Osteoblast (primary cell): ENCODE data around the gene CACNA1S. TPM values are rescaled to one million over a fixed set of nuclear protein-coding genes. Genes with fewer than 3 reads are reported as not detected.

Experiments used
- DNase-seq: peaks from one replicate; pipeline ENCODE4 v3.0.0; 2011; ENCODE audit warnings: low spot score, mixed read lengths; ENCODE audit not compliant: insufficient read length; ENCODE audit errors: missing footprints
- H2AFZ ChIP-seq: 2 replicates; pipeline ENCODE4 v1.6.0; 2011; ENCODE audit warnings: mild to moderate bottlenecking, low read length
- H3K27ac ChIP-seq: 2 replicates; pipeline ENCODE4 v1.5.1; 2011; ENCODE audit warnings: mild to moderate bottlenecking, low read depth, low read length, moderate library complexity
- H3K27me3 ChIP-seq: 2 replicates; pipeline ENCODE4 v1.6.0; 2012; ENCODE audit warnings: mild to moderate bottlenecking, control low read depth, inconsistent platforms, low read length, moderate library complexity; ENCODE audit not compliant: insufficient read depth
- H3K36me3 ChIP-seq: 2 replicates; pipeline ENCODE4 v1.5.1; 2011; ENCODE audit warnings: mild to moderate bottlenecking, low read length, control low read depth, moderate library complexity; ENCODE audit not compliant: insufficient read depth
- H3K4me1 ChIP-seq: 2 replicates; pipeline ENCODE4 v1.5.1; 2011; ENCODE audit warnings: mild to moderate bottlenecking, low read length, control low read depth, moderate library complexity; ENCODE audit not compliant: insufficient read depth
- H3K4me2 ChIP-seq: 2 replicates; pipeline ENCODE4 v1.6.0; 2011; ENCODE audit warnings: mild to moderate bottlenecking, low read length; ENCODE audit not compliant: insufficient read depth
- H3K4me3 ChIP-seq: fragments of 200-600 bp; sonication (generic); 3 replicates; pipeline ENCODE4 v1.5.1; 2012; ENCODE audit warnings: mild to moderate bottlenecking, low read length, inconsistent platforms; ENCODE audit not compliant: insufficient read depth
- H3K79me2 ChIP-seq: 2 replicates; pipeline ENCODE4 v1.6.0; 2012; ENCODE audit warnings: mild to moderate bottlenecking, low read length, control low read depth, inconsistent platforms; ENCODE audit not compliant: insufficient read depth
- H3K9me3 ChIP-seq: 2 replicates; pipeline ENCODE4 v1.5.1; 2011; ENCODE audit warnings: low read depth, low read length, control low read depth
- H4K20me1 ChIP-seq: 2 replicates; pipeline ENCODE4 v1.6.0; 2012; ENCODE audit warnings: mild to moderate bottlenecking, low read length, control low read depth; ENCODE audit not compliant: insufficient read depth
- CTCF ChIP-seq: IDR thresholded peaks from 2 replicates; pipeline ENCODE4 v1.5.1; 2011; ENCODE audit warnings: mild to moderate bottlenecking, low read depth, low read length, moderate library complexity; ENCODE audit errors: extremely low read depth
- total RNA-seq: library from RNA; depleted of rRNA; stranded (reverse); fragments of >200 nt; gene quantifications from 2 replicates; pipeline ENCODE4 v1.2.3, GENCODE V29; 2012

The CACNA1S gene
- total RNA-seq, 1 donor = not detected

DNA sequence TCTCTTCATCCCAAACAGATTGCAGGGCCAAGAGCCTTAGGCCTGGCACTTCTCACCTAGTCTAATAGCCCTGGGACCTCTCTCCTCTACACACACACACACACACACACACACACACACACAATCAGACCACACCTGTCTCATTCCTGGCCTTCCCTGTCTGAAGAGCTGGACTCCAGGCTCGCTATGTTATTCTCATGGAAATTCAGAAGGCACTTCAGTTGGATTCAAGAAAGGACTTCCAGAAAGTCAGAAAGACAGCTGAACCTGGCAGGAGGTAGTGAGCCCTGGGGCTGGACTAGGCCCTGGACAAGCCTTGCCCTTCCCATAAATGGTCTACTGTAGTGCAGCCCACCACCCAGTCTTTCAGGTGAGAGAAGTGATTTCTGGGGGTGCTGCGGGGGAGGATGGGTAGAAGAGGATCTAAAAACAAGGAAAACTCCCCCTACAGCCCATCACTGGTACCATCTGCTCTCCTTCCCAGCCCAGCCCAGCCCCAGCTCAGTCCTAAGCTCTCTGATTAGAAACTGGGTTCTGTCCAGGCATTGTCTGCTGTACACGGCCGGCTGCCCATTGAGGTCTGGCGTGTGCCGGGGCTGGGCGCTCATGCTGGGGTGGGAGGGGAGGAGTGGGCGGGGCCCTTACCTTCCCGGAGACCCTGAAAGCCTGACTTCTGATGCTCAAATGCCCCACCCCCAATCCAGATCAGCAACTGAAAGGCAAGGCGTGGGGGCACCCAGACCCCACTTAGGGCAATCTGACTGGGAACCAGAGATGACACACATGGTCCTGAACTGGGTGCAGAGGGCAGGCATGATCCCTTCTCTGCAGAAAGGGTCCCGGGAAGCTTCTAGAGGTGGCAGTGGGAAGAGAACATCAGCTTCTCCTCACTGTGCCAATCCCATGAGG is 91.3 kb downstream of the CACNA1S start:
- H3K4me3 ChIP-seq = no peak overlapping the region
- peak; percentile 83 for DNase-seq

GRCh38 chr1:201020040-201020591 is 92.1 kb downstream of the CACNA1S start:
- H3K27ac ChIP-seq = no peak overlapping the region
- H3K9me3 ChIP-seq = no peaks in the 10 kb centered on the region
- H4K20me1 ChIP-seq = no peaks in the 10 kb centered on the region
- peaks cover 40% of the 10 kb centered on the region for H3K27me3 ChIP-seq
- H2AFZ ChIP-seq = no peak overlapping the region
- H3K4me3 ChIP-seq = no peak overlapping the region
- H3K79me2 ChIP-seq = no peaks in the 10 kb centered on the region
- no peak for TF ChIP-seq CTCF
- no peaks in the 10 kb centered on the region for H3K4me1 ChIP-seq
- no peak overlapping the region for H3K4me2 ChIP-seq
- H3K36me3 ChIP-seq = no peaks in the 10 kb centered on the region
- peak; percentile 85 for DNase-seq

More for the DNA sequence above, 91.3 kb downstream of the CACNA1S start:
- no peaks in the 10 kb centered on the region for H3K9me3 ChIP-seq
- peaks cover 33% of the 10 kb centered on the region for H3K27me3 ChIP-seq
- TF ChIP-seq CTCF = peak; percentile 32
- H3K27ac ChIP-seq = no peak overlapping the region
- H4K20me1 ChIP-seq = no peaks in the 10 kb centered on the region
- no peaks in the 10 kb centered on the region for H3K79me2 ChIP-seq
- H2AFZ ChIP-seq = no peak overlapping the region
- H3K4me2 ChIP-seq = no peak overlapping the region
- H3K36me3 ChIP-seq = no peaks in the 10 kb centered on the region
- no peaks in the 10 kb centered on the region for H3K4me1 ChIP-seq

- Histone ChIP-seq H3K27me3 (peaks cover 47% of the 10 kb centered on the region), H3K4me1 (no peaks in the 10 kb centered on the region), H3K4me2 (no peak overlapping the region), H2AFZ (no peak overlapping the region), H3K4me3 (no peak overlapping the region), H4K20me1 (no peaks in the 10 kb centered on the region), H3K36me3 (no peaks in the 10 kb centered on the region), H3K27ac (no peak overlapping the region), H3K9me3 (no peaks in the 10 kb centered on the region), H3K79me2 (no peaks in the 10 kb centered on the region)
- no peak for TF ChIP-seq CTCF
- peak; percentile 88 for DNase-seq
These were observed 92.8 kb downstream of the CACNA1S start for GRCh38 chr1:201019321-201019977.

- Histone ChIP-seq H3K4me1 (no peaks in the 10 kb centered on the region), H3K27ac (no peak overlapping the region), H3K27me3 (peaks cover 50% of the 10 kb centered on the region), H3K36me3 (no peaks in the 10 kb centered on the region), H4K20me1 (no peaks in the 10 kb centered on the region), H3K4me3 (no peak overlapping the region), H3K4me2 (no peak overlapping the region), H2AFZ (no peak overlapping the region), H3K79me2 (no peaks in the 10 kb centered on the region), H3K9me3 (no peaks in the 10 kb centered on the region)
- DNase-seq = peak; percentile 63
- TF ChIP-seq CTCF = no peak
These were observed 94.4 kb downstream of the CACNA1S start for GRCh38 chr1:201017828-201018163.
